Activated B cell treated with CpG ODN at 0.5 μM for 24 hours (primary cell): ENCODE measurements around the gene SEPTIN5. TPM values are rescaled to one million over a fixed set of nuclear protein-coding genes. Genes with fewer than 3 reads are reported as not detected.

Experiments
- ATAC-seq: fragments of 200-7000 bp; cut with Tn5 transposase; one replicate; pipeline ENCODE4 v1.10.0; 2021; ENCODE audit warnings: low read depth, mild to moderate bottlenecking, moderate library complexity
- CTCF ChIA-PET: fragments of 350-600 bp; sonication (Branson Sonifier 250); formaldehyde crosslinking; loops from one replicate; lab custom pipeline; 2021; ENCODE audit warnings: antibody characterized with exemption; lab: Charles Lee
- POLR2A ChIA-PET: fragments of 350-600 bp; sonication (Branson Sonifier 250); formaldehyde crosslinking; loops from one replicate; lab custom pipeline; 2021; ENCODE audit warnings: antibody characterized with exemption; lab: Charles Lee
- DNase-seq: peaks from one replicate; pipeline ENCODE4 v3.0.0; 2022
- H3K27ac Mint-ChIP-seq: one replicate; pipeline ENCODE4 v1.8.0; 2020; ENCODE audit warnings: mixed read lengths
- H3K27me3 Mint-ChIP-seq: one replicate; pipeline ENCODE4 v1.8.0; 2021; ENCODE audit warnings: mixed read lengths
- H3K36me3 Mint-ChIP-seq: one replicate; pipeline ENCODE4 v1.8.0; 2021; ENCODE audit warnings: low read depth, mixed read lengths
- H3K4me1 Mint-ChIP-seq: one replicate; pipeline ENCODE4 v1.8.0; 2021; ENCODE audit warnings: mixed read lengths
- H3K4me3 Mint-ChIP-seq: one replicate; pipeline ENCODE4 v1.8.0; 2020; ENCODE audit warnings: mild to moderate bottlenecking, mixed read lengths
- H3K9me3 Mint-ChIP-seq: one replicate; pipeline ENCODE4 v1.8.0; 2020; ENCODE audit warnings: mixed read lengths
- intact Hi-C: fragments of 100-400 bp; cut with micrococcal nuclease; formaldehyde crosslinking; loops from one replicate; pipeline ENCODE4 v1.15.1; 2024
- total RNA-seq: library from RNA; stranded (reverse); gene quantifications from 2 replicates; pipeline ENCODE4 v1.2.3, GENCODE V29; 2022
- TF ChIP-seq, protein P1 (sequence below): fragments of 200-600 bp; IDR thresholded peaks from one replicate; pipeline ENCODE4 v1.8.0; 2022; ENCODE audit warnings: antibody characterized with exemption, mild to moderate bottlenecking

The SEPTIN5 gene
- total RNA-seq, 1 donor from 2014 or later: not detected

DNA sequence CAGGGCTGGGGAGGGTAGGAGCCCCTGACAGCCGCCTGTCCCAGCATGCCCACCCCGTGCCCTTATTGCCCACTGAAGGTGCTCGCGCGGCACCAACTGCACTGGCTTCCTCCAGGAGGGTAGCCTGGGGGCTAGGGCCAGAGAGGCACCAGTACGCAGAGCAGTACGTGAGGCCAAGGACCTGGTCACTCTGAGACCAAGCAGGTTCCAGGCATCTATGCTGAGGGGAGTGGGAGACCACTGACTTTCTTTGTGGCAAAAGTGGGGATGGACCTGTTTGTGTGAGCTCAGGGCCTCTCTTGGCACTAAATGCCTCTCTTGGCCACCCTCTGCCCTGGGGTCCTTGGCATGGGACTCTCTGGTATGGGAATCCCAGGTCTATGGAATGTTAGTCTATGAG is 19.9 kb downstream of the SEPTIN5 start:
- intact Hi-C loops: no loop called here
- TF ChIP-seq, protein P1, sequence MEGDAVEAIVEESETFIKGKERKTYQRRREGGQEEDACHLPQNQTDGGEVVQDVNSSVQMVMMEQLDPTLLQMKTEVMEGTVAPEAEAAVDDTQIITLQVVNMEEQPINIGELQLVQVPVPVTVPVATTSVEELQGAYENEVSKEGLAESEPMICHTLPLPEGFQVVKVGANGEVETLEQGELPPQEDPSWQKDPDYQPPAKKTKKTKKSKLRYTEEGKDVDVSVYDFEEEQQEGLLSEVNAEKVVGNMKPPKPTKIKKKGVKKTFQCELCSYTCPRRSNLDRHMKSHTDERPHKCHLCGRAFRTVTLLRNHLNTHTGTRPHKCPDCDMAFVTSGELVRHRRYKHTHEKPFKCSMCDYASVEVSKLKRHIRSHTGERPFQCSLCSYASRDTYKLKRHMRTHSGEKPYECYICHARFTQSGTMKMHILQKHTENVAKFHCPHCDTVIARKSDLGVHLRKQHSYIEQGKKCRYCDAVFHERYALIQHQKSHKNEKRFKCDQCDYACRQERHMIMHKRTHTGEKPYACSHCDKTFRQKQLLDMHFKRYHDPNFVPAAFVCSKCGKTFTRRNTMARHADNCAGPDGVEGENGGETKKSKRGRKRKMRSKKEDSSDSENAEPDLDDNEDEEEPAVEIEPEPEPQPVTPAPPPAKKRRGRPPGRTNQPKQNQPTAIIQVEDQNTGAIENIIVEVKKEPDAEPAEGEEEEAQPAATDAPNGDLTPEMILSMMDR: no peak
- Mint-ChIP-seq H3K4me3 (no peak overlapping the region), H3K36me3 (no peaks in the 10 kb centered on the region), H3K27ac (no peak overlapping the region), H3K9me3 (no peaks in the 10 kb centered on the region), H3K27me3 (peaks cover 2% of the 10 kb centered on the region), H3K4me1 (peaks cover 3% of the 10 kb centered on the region)
- ChIA-PET POLR2A (no interaction called here), CTCF (interaction anchor here (6.3 kb wide), 1 partner anchor 178 kb away, joined by 144 read pairs; no protein-coding TSS in a partner anchor)
- no peak for DNase-seq
- no peak for ATAC-seq

DNA sequence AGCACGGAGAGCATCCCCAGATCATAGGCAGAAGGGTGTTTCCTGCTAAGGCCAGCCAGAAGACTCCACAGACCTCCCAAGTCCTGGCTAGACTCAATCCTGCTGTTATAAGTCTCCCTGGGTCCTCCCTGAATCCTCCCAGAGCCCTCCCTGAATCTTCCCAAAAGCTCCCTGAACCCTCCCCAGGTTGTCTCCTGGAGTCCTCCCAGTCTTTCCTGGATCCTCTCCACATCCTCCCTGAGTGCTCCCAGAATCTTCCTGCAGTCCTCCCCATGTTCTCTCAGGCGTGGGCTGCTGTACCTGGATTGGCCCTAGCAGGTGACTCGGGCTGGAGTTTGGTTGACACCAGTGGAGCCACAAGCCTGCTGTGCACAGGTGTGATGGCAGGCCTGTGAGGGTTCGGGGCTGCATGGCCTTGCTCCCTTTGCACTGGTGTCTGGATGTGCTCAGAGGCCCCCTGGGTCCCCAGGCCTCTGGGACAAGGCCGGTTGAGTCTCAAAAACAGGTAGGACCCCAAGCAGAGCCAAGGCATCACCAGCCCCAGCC is 20.6 kb downstream of the SEPTIN5 start:
- DNase-seq (no peak), ATAC-seq (no peak)
- H3K4me1 Mint-ChIP-seq: peaks cover 3% of the 10 kb centered on the region
- no peak overlapping the region for H3K27ac Mint-ChIP-seq
- peaks cover 2% of the 10 kb centered on the region for H3K27me3 Mint-ChIP-seq
- no peak overlapping the region for H3K4me3 Mint-ChIP-seq
- CTCF ChIA-PET: interaction anchor here (6.3 kb wide), 1 partner anchor 177 kb away, joined by 144 read pairs; no protein-coding TSS in a partner anchor
- intact Hi-C loops: no loop called here
- H3K36me3 Mint-ChIP-seq: no peaks in the 10 kb centered on the region
- POLR2A ChIA-PET: no interaction called here
- H3K9me3 Mint-ChIP-seq: no peaks in the 10 kb centered on the region
- TF ChIP-seq, protein P1: no peak

DNA sequence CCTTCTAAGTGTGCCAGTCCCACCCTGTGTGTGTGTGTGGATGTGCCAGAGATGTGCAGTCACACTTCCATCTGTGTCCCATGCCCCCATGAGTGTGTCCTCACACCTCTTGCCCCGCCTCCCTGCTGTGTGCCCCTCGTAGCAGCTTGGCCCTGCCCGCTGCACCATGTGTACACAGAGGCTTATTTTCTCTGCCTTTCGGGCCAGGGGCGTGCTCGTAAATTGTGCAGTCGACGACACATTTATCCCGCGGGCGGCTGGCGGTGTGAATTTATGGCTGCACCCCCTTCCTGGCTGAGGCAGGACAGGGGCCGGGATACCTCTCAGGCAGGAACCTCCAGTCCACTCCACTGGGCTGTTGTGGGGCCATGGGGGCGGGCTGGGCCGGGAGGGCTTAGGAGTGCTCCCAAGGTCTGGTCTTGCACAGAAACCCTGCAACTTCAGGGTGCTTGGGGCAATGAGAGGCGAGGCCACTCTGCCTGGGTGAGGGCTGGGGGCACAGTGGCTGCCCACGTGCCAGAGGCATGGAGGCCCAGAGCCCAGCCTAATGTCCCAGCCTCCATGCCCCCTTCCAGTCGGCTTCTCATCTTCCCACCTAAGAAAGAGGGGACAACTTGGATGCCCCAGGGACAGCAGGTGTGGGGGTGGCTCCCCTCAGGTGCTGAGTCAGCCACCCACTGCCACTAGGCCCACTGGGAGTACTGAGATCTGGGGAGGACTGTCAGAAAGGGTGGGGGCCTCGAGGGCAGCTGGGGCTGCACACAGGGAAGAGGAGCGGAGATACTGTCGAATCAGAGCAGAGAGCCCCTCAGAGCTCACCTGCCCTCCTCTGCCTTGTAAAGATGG is 21.6 kb downstream of the SEPTIN5 start:
- ChIA-PET POLR2A (no interaction called here), CTCF (no interaction called here)
- Mint-ChIP-seq H3K36me3 (no peaks in the 10 kb centered on the region), H3K27ac (no peak overlapping the region), H3K4me1 (no peaks in the 10 kb centered on the region), H3K4me3 (no peak overlapping the region), H3K9me3 (no peaks in the 10 kb centered on the region), H3K27me3 (no peaks in the 10 kb centered on the region)
- ATAC-seq (no peak), DNase-seq (no peak)
- TF ChIP-seq, protein P1: no peak
- intact Hi-C loops: no loop called here

DNA sequence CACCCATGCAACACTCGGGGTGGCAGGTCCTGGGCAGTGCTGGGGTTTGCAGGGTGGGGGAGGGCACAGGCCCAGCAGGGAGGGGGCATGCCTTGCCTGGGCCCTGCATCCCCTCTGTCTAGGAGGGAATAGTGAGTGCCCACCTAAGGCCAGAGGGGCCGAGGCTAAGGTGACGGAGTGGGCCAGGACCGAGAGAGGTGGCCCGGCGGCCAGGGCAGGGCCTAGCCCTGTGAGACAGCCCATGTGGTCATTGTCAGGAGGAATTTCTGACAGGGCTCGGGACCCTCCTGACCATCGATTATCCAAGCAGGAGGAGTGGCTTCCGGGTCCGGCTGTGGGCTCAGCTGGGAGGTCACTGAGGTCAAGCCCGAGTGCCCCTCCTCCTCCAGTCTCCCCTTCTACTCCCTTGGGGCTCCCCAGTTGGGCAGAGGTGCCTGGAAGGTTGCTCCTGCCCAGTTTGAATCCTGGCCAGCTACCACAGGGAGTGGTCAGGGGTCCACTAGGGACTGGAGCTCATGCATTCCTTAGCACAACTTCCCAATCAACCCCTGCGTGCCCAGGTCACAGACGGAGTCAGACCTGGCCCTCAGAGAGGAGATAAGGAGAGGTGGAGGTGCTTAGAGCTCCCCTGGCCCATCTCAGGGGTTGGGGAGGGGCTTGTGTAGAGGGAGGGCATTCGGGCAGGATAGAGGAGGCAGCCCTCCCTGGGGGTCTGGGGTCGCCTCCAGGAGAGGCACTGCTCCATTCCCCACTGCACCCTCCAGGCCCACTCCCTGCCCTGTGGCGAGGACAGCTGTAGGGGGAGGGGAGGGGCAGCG is 23.8 kb downstream of the SEPTIN5 start:
- no peaks in the 10 kb centered on the region for H3K27me3 Mint-ChIP-seq
- H3K9me3 Mint-ChIP-seq: no peaks in the 10 kb centered on the region
- ATAC-seq: no peak
- no peak for DNase-seq
- H3K4me3 Mint-ChIP-seq: no peak overlapping the region
- POLR2A ChIA-PET: no interaction called here
- intact Hi-C loops: no loop called here
- CTCF ChIA-PET: no interaction called here
- H3K4me1 Mint-ChIP-seq: no peaks in the 10 kb centered on the region
- TF ChIP-seq, protein P1: no peak
- no peak overlapping the region for H3K27ac Mint-ChIP-seq
- no peaks in the 10 kb centered on the region for H3K36me3 Mint-ChIP-seq
